HepG2 (cell line): ENCODE results near the gene CFAP100. TPM values are rescaled to one million over a fixed set of nuclear protein-coding genes. Genes with fewer than 3 reads are reported as not detected.

Experiments used
- ARNT2 ChIP-seq: sonication (generic); formaldehyde crosslinking; IDR thresholded peaks from 2 replicates; pipeline ENCODE4 v1.8.0; 2022; ENCODE audit warnings: mild to moderate bottlenecking, low read depth, missing genetic modification reagents, moderate library complexity
- BRD4 ChIP-seq: sonication (generic); formaldehyde crosslinking; IDR thresholded peaks from 2 replicates; pipeline ENCODE4 v1.4.0; 2020; ENCODE audit warnings: missing genetic modification reagents
- SOX13 ChIP-seq, 3 experiments: fragments of 450-650 bp in 1 of 3; sonication (generic) in 1 of 3; formaldehyde crosslinking in 1 of 3; IDR thresholded peaks in 2 of 3; conservative IDR thresholded peaks in 1 of 3; 2 replicates each; pipeline versions ENCODE4 v1.5.0 to v1.6.1; 2016 to 2020; ENCODE audit warnings: antibody characterized with exemption in 1 of 3, mild to moderate bottlenecking in 1 of 3, missing compliant biosample characterization in 1 of 3, missing genetic modification reagents in 1 of 3, moderate library complexity in 1 of 3
- ZBTB7A ChIP-seq: sonication (generic); formaldehyde crosslinking; IDR thresholded peaks from 2 replicates; pipeline ENCODE4 v1.8.0; 2022; ENCODE audit warnings: mild to moderate bottlenecking, missing genetic modification reagents
- ZNF205 ChIP-seq: IDR thresholded peaks from 2 replicates; pipeline ENCODE4 v1.6.1; 2018; ENCODE audit warnings: missing biosample characterization, missing genetic modification reagents
- ZNF451 ChIP-seq: sonication (generic); formaldehyde crosslinking; IDR thresholded peaks from 2 replicates; pipeline ENCODE4 v1.5.0; 2020; ENCODE audit warnings: mild to moderate bottlenecking, missing genetic modification reagents
- ZNF468 ChIP-seq: sonication (generic); formaldehyde crosslinking; IDR thresholded peaks from 2 replicates; pipeline ENCODE4 v1.8.0; 2022; ENCODE audit warnings: mild to moderate bottlenecking, moderate library complexity, missing genetic modification reagents
- ZSCAN25 ChIP-seq: sonication (generic); formaldehyde crosslinking; IDR thresholded peaks from 2 replicates; pipeline ENCODE4 v1.8.0; 2022; ENCODE audit warnings: mild to moderate bottlenecking, missing genetic modification reagents
- polyA plus RNA-seq, 8 experiments: library from polyadenylated mRNA; depleted of rRNA in 3 of 8; stranded (reverse) in 7 of 8; unstranded in 1 of 8; fragments of >200 nt; fragmentation: Illumina TruSeq in 4 of 8; extraction: Trizol in 4 of 8; gene quantifications; 2 replicates each; pipeline versions ENCODE4 v1.2.1 to v1.2.3, GENCODE V29; 2011 to 2016; ENCODE audit warnings: low read depth in 4 of 8, missing spikeins in 1 of 8, mixed read lengths in 1 of 8; ENCODE audit not compliant: insufficient read depth in 1 of 8
- total RNA-seq, 5 experiments: library from RNA; depleted of rRNA; stranded (reverse); fragments of >200 nt; fragmentation: Illumina TruSeq; extraction: Trizol; gene quantifications; 2 replicates each; pipeline ENCODE4 v1.2.3, GENCODE V29; 2016; ENCODE audit warnings: low read depth in 1 of 5
- TF ChIP-seq, protein P1 (sequence below): IDR thresholded peaks from 2 replicates; pipeline ENCODE4 v1.6.1; 2016; ENCODE audit warnings: low read depth, borderline replicate concordance
- TF ChIP-seq, protein P2 (sequence below): sonication (generic); formaldehyde crosslinking; IDR thresholded peaks from 2 replicates; pipeline ENCODE4 v1.5.0; 2020; ENCODE audit warnings: mild to moderate bottlenecking, low read depth, missing genetic modification reagents, borderline replicate concordance
- TF ChIP-seq, protein P3 (sequence below): sonication (generic); formaldehyde crosslinking; IDR thresholded peaks from 2 replicates; pipeline ENCODE4 v1.8.1; 2023; ENCODE audit warnings: mild to moderate bottlenecking, moderate library complexity, missing genetic modification reagents
- TF ChIP-seq, protein P4 (sequence below): sonication (generic); formaldehyde crosslinking; IDR thresholded peaks from 2 replicates; pipeline ENCODE4 v1.5.1; 2020; ENCODE audit warnings: mild to moderate bottlenecking, missing genetic modification reagents, borderline replicate concordance
- TF ChIP-seq, protein P5 (sequence below): sonication (generic); formaldehyde crosslinking; conservative IDR thresholded peaks from 2 replicates; pipeline ENCODE4 v1.4.0; 2020; ENCODE audit warnings: missing genetic modification reagents
- TF ChIP-seq, protein P6 (sequence below): sonication (generic); formaldehyde crosslinking; IDR thresholded peaks from 2 replicates; pipeline ENCODE4 v1.4.0; 2020; ENCODE audit warnings: missing genetic modification reagents

The CFAP100 gene
- total and polyA plus RNA-seq, 2 of the 13 experiments (the other 11 are each of a cell fraction or from before 2014, with no cell fraction given), result 0.32 TPM; not detected in 1

DNA sequence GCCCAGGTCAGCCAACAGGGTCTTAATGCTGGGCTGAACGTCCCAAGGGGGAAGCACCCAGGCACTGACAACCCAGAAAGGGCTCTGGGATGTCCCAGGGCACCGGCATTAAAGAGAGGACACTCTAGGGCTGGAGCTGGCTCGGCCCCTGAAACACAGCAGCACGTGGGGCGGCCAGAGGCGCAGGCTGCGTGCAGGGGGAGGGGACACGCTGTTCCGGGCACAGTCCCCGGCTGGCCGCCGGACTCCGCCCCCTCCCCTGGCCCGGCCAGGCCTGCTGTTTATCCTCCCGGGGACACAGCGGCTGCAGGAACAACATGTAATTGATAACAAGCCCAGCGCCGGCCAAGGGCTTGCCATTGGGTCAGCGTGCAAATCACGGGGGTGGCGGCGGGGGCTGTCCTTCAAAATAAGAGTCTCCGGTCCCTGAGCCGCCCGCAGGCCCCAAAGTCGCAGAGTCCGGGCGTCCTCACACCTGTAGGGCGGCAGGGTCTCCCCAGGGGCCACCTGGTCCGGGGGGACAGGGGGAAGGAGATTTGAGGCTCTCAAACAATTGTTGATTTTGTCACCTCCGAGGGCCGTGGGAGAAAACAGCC lies 38.8 kb upstream of the CFAP100 start (continued):
- TF ChIP-seq, protein P1, sequence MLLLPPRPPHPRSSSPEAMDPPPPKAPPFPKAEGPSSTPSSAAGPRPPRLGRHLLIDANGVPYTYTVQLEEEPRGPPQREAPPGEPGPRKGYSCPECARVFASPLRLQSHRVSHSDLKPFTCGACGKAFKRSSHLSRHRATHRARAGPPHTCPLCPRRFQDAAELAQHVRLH, result peak; percentile 73
- TF ChIP-seq BRD4 (CRISPR knock-in tag), result 0 out of 2 replicates have a peak, but pooled peaks have one; percentile 19
- TF ChIP-seq ARNT2, result peak; percentile 77; the same call in 1 of the 2 replicates
- TF ChIP-seq, protein P2, sequence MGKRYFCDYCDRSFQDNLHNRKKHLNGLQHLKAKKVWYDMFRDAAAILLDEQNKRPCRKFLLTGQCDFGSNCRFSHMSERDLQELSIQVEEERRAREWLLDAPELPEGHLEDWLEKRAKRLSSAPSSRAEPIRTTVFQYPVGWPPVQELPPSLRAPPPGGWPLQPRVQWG, result no peak
- TF ChIP-seq ZSCAN25 (CRISPR knock-in tag), result peak; percentile 78; the same call in 1 of the 2 replicates
- TF ChIP-seq, protein P3, sequence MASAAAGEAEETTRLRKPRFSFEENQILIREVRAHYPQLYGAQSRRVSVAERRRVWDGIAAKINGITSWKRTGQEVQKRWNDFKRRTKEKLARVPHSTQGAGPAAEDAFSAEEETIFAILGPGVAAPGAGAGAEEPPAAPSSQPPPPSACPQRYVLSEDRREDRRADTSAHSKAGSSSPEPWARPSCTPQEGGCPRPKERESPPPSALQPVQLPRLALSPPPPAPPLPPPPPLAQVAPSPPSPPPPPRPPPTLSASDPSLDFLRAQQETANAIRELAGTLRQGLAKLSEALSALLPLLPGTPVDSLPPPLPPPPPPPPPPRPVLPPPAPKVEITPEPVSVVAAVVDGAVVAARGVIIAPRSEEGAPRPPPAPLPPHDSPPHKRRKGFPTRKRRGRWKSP (CRISPR knock-in tag), result peak; percentile 58; the same call in 1 of the 2 replicates
- peak; percentile 44; the same call in 1 of the 2 replicates for TF ChIP-seq ZNF205
- TF ChIP-seq, protein P4, sequence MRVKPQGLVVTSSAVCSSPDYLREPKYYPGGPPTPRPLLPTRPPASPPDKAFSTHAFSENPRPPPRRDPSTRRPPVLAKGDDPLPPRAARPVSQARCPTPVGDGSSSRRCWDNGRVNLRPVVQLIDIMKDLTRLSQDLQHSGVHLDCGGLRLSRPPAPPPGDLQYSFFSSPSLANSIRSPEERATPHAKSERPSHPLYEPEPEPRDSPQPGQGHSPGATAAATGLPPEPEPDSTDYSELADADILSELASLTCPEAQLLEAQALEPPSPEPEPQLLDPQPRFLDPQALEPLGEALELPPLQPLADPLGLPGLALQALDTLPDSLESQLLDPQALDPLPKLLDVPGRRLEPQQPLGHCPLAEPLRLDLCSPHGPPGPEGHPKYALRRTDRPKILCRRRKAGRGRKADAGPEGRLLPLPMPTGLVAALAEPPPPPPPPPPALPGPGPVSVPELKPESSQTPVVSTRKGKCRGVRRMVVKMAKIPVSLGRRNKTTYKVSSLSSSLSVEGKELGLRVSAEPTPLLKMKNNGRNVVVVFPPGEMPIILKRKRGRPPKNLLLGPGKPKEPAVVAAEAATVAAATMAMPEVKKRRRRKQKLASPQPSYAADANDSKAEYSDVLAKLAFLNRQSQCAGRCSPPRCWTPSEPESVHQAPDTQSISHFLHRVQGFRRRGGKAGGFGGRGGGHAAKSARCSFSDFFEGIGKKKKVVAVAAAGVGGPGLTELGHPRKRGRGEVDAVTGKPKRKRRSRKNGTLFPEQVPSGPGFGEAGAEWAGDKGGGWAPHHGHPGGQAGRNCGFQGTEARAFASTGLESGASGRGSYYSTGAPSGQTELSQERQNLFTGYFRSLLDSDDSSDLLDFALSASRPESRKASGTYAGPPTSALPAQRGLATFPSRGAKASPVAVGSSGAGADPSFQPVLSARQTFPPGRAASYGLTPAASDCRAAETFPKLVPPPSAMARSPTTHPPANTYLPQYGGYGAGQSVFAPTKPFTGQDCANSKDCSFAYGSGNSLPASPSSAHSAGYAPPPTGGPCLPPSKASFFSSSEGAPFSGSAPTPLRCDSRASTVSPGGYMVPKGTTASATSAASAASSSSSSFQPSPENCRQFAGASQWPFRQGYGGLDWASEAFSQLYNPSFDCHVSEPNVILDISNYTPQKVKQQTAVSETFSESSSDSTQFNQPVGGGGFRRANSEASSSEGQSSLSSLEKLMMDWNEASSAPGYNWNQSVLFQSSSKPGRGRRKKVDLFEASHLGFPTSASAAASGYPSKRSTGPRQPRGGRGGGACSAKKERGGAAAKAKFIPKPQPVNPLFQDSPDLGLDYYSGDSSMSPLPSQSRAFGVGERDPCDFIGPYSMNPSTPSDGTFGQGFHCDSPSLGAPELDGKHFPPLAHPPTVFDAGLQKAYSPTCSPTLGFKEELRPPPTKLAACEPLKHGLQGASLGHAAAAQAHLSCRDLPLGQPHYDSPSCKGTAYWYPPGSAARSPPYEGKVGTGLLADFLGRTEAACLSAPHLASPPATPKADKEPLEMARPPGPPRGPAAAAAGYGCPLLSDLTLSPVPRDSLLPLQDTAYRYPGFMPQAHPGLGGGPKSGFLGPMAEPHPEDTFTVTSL, result peak; percentile 53; the same call in 1 of the 2 replicates
- peak; percentile 55; the same call in 1 of the 2 replicates for TF ChIP-seq ZBTB7A (CRISPR knock-in tag)
- no peak; the same call in 1 of the 2 replicates for TF ChIP-seq ZNF451 (CRISPR knock-in tag)
- TF ChIP-seq, protein P5, sequence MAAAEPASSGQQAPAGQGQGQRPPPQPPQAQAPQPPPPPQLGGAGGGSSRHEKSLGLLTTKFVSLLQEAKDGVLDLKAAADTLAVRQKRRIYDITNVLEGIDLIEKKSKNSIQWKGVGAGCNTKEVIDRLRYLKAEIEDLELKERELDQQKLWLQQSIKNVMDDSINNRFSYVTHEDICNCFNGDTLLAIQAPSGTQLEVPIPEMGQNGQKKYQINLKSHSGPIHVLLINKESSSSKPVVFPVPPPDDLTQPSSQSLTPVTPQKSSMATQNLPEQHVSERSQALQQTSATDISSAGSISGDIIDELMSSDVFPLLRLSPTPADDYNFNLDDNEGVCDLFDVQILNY (CRISPR knock-in tag), result no peak
- TF ChIP-seq SOX13 (IDR thresholded peaks at IDR 0.05), result no peak
- peak in 1 of 2 experiments; percentile 56; a peak in 2 of 4 replicates for TF ChIP-seq SOX13 (CRISPR knock-in tag; conservative IDR thresholded peaks at IDR 0.05 in 1 of 2, IDR thresholded peaks at IDR 0.05 in 1 of 2)
- TF ChIP-seq, protein P6, sequence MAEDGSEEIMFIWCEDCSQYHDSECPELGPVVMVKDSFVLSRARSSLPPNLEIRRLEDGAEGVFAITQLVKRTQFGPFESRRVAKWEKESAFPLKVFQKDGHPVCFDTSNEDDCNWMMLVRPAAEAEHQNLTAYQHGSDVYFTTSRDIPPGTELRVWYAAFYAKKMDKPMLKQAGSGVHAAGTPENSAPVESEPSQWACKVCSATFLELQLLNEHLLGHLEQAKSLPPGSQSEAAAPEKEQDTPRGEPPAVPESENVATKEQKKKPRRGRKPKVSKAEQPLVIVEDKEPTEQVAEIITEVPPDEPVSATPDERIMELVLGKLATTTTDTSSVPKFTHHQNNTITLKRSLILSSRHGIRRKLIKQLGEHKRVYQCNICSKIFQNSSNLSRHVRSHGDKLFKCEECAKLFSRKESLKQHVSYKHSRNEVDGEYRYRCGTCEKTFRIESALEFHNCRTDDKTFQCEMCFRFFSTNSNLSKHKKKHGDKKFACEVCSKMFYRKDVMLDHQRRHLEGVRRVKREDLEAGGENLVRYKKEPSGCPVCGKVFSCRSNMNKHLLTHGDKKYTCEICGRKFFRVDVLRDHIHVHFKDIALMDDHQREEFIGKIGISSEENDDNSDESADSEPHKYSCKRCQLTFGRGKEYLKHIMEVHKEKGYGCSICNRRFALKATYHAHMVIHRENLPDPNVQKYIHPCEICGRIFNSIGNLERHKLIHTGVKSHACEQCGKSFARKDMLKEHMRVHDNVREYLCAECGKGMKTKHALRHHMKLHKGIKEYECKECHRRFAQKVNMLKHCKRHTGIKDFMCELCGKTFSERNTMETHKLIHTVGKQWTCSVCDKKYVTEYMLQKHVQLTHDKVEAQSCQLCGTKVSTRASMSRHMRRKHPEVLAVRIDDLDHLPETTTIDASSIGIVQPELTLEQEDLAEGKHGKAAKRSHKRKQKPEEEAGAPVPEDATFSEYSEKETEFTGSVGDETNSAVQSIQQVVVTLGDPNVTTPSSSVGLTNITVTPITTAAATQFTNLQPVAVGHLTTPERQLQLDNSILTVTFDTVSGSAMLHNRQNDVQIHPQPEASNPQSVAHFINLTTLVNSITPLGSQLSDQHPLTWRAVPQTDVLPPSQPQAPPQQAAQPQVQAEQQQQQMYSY (CRISPR knock-in tag), result 0 out of 2 replicates have a peak, but pooled peaks have one; percentile 49
- TF ChIP-seq ZNF468, result no peak
